HT1080 (cell line): ENCODE measurements around the gene SEC62. TPM values are rescaled to one million over a fixed set of nuclear protein-coding genes. Genes with fewer than 3 reads are reported as not detected.
A peak's percentile ranks its signal among the peaks of the same experiment; 100 is the strongest.

ENCODE experiments used
- DNase-seq: peaks from one replicate; pipeline ENCODE4 v3.0.0-alpha.2; 2015; ENCODE audit warnings: low read depth
- total RNA-seq: library from RNA; depleted of rRNA; stranded (reverse); fragments of >200 nt; shearing (Covaris generic); gene quantifications from 2 replicates; pipeline ENCODE4 v1.2.3, GENCODE V29; 2014

SEC62 gene
- total RNA-seq, 1 experiment from 2014 or later = 42.9 TPM

DNA sequence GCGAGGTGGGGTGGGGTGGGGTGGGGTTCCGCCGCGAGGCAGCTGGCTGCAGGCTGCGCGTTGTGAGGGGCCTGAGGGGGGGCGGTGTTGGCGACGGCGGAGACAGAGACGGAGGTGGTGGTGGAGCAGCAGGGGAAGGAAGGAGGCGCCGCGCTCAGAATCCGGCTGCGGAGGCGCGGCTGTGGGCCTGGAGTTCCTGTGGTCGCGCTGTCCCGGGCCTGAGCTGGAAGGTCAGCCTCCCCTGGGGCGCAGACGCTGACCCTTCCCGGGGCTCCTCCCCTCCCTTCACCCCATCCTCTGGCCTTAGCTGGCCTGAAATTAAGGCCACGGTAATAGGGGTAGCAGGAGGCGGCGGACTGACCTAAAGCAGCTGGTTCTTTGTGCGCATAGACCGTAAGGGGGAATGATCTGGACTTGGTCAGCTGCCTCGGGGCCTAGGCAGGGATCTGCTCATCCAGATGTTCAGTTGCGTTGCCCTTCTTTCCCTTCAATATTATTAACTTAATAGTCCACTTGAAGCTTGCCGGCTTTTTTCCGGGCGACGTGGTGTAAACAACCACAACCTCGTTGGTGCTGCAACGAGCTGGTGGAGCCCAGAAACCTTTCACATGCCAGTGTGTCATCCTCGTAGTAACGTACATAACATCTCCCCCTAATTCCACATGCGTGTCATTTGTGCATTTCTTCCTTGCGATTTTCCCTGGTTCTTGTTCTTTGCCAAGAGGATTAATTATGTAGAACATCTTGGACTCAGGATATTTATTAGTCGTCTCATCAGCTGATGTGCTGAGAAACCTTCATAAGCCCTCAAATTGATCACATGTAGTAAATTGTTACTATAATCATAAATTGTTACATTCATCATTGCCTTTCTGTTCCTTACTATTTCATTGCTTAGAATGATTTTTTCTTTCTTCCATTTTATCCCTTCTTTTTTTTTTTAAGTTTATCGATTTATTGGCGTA, 626 bp downstream of the SEC62 start:
- DNase-seq = peak; percentile 57

DNA sequence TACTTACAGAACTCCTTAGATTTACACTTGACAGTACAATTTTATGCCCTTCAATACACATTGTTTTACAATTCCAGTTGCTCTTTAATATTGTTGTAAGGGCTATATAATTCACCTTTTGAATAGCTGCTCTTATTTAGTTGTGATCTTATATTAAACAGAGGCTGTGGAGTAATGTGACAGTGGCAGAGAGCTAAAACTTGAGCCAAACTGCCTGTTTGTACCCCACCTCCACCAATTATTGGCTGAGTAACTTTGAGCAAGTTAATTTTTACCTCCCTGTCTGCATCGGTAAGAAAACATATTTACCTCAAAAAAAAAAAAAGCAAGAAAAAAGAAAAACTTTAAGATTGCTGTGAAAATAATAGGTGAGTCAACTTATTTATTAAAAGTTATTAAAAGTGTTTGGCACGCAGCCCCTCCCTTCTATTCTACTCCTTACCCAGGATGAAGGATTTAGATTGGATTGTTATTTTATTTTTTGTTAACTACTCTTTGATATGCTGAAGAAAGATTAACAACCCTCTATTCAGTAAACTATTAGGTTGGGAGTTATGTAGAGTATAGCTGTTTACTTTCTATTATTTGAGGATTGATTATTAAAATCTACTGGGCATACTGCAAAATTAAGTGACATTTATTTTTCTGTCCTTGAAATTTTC, 1.7 kb downstream of the SEC62 start:
- DNase-seq = no peak

GRCh38 chr3:169969174-169970095, 2.8 kb downstream of the SEC62 start:
- DNase-seq = no peak

DNA sequence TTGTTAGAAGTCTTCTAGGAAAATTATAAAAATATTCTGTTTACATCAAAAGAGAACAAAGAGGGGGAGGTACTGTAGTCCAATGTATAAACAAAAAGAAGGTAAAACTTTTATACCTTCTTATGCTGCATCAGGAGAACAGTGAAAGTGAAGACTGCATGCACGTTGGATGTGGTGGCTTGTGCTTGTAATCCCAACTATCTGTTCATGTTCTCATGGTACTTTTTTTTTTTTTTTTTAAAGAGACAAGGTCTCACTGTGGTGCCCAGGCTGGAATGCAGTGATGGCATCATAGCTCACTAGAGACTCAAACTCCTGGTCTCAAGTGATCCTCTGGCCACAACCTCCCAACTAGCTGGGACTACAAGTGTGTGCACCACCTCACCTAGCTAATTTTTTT, 4.2 kb downstream of the SEC62 start:
- DNase-seq = no peak

GRCh38 chr3:169971522-169971921, 4.9 kb downstream of the SEC62 start:
- DNase-seq = no peak

DNA sequence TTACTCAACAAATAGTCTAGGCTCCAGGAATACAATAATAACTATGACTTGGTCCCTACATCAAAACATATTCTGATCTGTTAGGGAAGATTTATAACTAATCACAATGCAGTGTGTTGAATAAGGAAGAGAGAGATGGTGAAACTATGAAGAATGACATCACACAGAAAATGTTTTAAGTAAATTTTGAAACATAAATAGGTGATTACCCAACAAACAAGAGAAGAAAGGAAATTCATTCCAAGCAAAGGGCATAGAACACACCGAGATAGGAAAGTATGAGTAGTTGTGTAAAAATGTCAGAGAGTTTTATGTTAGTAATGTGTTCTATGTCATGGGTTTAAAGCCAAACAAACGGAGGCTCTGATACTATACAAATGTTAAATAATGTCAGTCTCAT, 13.4 kb downstream of the SEC62 start:
- no peak for DNase-seq

GRCh38 chr3:169984292-169984691, 17.7 kb downstream of the SEC62 start:
- DNase-seq = no peak

- DNase-seq = no peak
These were observed 23.8 kb downstream of the SEC62 start for GRCh38 chr3:169990431-169990830.

DNA sequence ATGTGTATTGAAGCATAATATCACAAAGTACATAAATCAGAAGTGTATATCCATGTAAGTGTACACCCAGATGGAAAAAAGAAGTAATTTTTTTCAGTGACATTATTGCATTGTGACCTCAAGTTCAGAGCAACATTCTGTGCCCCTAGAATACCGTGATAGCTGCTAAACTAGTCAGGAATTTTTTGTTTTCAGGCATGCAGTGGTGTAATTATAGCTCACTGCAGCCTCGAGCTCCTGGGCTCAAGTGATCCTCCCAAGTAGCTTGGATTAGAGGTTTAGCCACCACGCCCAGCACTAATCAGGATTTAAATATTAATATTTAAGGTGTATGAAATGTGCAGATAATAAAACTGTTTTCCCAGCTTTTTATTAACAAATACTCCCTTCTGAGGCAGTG, 25.5 kb downstream of the SEC62 start:
- DNase-seq = no peak

- no peak for DNase-seq
These were observed 26.2 kb downstream of the SEC62 start for GRCh38 chr3:169992781-169993180.

- no peak for DNase-seq
These were observed 27.2 kb downstream of the SEC62 start for GRCh38 chr3:169993761-169994160.

- DNase-seq = no peak
These were observed 29.5 kb downstream of the SEC62 start for GRCh38 chr3:169996063-169996462.

DNA sequence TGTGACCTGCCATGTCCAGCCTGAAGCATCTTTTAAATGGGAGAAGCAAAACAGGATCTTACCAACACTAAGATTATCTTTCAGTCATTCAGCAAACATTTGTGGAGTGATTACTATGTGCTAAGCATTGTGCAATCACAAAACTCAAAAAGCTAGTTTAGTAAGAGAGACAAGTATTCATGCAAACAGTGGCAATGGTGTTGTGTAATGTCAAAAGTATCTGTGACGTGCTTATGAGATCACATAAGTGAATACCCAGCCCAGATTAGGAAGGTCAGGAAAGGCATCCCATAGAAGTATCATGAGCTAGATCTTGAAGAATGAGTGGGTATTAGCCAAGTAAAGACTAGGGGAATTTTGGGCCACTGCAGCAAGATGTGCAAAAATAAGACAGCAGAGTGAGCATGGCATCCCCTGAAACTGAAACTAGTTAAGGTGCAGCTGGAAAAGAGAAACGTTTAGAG, 32.1 kb downstream of the SEC62 start:
- DNase-seq = no peak

- DNase-seq = no peak
These were observed 32.8 kb downstream of the SEC62 start for GRCh38 chr3:169999433-169999832.

DNA sequence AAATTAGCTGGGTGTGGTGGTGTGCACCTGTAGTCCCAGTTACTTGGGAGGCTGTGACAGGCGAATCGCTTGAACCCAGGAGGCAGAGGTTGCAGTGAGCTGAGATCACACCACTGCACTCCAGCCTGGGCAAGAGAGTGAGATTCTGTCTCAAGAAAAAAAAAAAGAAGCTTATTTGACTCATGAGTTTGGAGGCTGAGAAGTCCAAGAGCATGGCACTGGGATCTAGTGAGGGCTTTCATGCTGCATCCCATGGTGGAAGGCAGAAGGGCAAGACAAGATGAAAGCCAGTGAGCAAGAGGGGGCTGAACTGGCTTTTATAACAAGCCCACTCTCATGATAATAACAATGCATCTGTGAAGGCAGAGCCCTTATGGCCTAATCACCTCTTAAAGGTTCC, 33.4 kb downstream of the SEC62 start:
- no peak for DNase-seq

GRCh38 chr3:170002231-170002630, 35.6 kb downstream of the SEC62 start:
- no peak for DNase-seq

DNA sequence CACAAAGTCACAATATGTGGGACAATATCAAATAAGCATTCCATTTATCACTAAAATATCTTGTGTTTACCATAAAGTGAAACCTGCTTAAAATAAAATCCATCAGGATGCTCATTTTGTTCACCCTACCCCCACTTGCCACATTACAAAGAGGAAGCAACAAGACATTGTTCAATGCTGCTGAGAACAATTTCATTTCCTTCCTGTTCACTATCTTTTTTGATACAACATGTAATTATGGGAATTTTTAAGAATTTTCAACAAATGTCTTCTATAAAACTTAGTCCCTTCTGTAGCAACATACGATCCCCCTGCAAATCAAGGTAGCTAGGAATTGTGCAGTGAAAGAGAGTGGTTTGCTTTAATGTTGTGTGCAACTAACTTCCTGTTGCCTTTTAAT, 36.3 kb downstream of the SEC62 start:
- DNase-seq = no peak

DNA sequence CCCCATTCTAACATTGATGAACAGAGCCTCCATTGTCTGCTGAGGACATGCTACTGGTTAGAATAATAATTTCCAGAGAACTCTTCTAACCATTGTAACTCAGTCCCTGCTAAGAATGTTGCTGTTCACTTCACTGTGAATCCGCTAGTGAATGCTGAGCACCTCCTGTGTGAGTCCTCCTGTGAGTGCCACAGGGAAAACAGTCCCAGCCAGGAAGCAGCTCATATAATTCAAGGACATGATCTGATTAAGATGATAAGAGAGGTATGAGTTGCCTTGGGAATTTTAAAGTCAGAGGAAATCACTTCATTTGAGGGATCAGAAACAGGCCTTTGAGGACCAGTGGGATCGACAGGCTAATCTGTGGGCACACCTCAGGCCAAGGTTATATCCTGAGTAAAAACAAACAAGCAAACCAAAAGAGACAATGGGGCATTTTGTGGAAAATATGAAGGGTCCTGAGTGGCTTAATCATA, 37.3 kb downstream of the SEC62 start:
- no peak for DNase-seq

DNA sequence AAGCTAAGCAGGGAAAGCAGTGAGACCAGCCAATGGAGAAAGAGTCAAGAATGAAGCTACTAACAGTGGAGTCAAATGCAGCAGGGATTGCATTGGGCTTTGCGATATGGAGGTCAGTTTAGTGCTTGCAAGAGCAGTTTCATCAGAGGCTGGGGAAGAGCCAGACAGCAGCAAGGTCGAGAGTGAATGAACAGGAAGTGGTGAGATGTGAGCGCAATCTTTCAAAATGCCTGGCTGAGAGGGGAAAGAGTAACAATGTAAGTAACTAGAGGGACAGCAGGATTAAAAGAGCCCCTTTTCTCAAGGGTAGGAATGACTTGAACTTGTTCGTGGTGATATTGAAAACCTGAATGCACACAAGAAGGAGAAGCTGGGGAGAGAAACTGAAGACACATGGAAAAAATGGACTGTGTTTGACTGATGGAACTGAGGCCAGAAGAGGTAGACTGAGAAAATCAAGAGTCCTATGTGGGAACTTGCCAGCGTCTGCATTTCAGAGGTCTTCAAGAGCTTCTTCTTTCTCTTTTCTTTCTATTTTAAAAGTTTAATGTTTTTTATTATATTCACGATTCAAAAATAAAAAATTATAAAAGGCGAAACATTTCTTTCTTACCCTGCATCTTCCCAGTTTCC, 40.5 kb downstream of the SEC62 start:
- DNase-seq = peak; percentile 68

GRCh38 chr3:170010498-170010897, 43.9 kb downstream of the SEC62 start:
- DNase-seq = no peak
